Cardiac muscle cell (in vitro differentiated cells and primary cell): ENCODE data around the gene RPL35. TPM values are rescaled to one million over a fixed set of nuclear protein-coding genes. Genes with fewer than 3 reads are reported as not detected.

Experiments used
- DNase-seq, 2 donors: peaks; one replicate each; pipeline versions ENCODE4 v3.0.0 to v3.0.0-alpha.2; 2010 to 2017; ENCODE audit warnings: low read depth in 1 of 2, low spot score in 1 of 2
- H3K27ac ChIP-seq: fragments of 200-600 bp; sonication (generic); 2 replicates; pipeline ENCODE4 v1.5.1; 2016
- H3K27me3 ChIP-seq: fragments of 200-600 bp; sonication (generic); 2 replicates; pipeline ENCODE4 v1.6.0; 2016; ENCODE audit warnings: control low read depth
- H3K36me3 ChIP-seq: fragments of 200-600 bp; sonication (generic); 2 replicates; pipeline ENCODE4 v1.5.1; 2016; ENCODE audit warnings: control low read depth
- H3K4me1 ChIP-seq: fragments of 200-600 bp; sonication (generic); 2 replicates; pipeline ENCODE4 v1.8.1; 2017; ENCODE audit warnings: low read depth, mild to moderate bottlenecking, mixed run types
- H3K4me3 ChIP-seq: fragments of 200-600 bp; sonication (generic); 2 replicates; pipeline ENCODE4 v1.5.1; 2016; ENCODE audit warnings: mild to moderate bottlenecking
- H3K9me3 ChIP-seq: fragments of 200-600 bp; sonication (generic); 2 replicates; pipeline ENCODE4 v1.5.1; 2017; ENCODE audit warnings: low read depth, mild to moderate bottlenecking, control low read depth
- CTCF ChIP-seq: IDR thresholded peaks from 2 replicates; pipeline ENCODE4 v1.5.1; 2012; ENCODE audit warnings: low read depth, mild to moderate bottlenecking, low read length
- polyA plus RNA-seq: library from polyadenylated mRNA; unstranded; fragments of >200 nt; fragmentation: Nextera tagmentation; extraction: Ambion mirVana; gene quantifications from 2 replicates; pipeline ENCODE4 v1.2.1, GENCODE V29; 2016
- total RNA-seq: library from RNA; depleted of rRNA; stranded (reverse); fragments of >200 nt; gene quantifications from 2 replicates; pipeline ENCODE4 v1.2.3, GENCODE V29; 2016

The RPL35 gene
- total and polyA plus RNA-seq, 2 experiments from 2014 or later, result 1,356 to 2,996 TPM

- no peak overlapping the region for H3K4me3 ChIP-seq
- no peaks in the 10 kb centered on the region for H3K9me3 ChIP-seq
- no peak for TF ChIP-seq CTCF
- no peaks in the 10 kb centered on the region for H3K27me3 ChIP-seq
- peak in 1 of 2 donors; percentile 89 for DNase-seq
- H3K4me1 ChIP-seq, result peaks cover 10% of the 10 kb centered on the region
- H3K36me3 ChIP-seq, result no peaks in the 10 kb centered on the region
- H3K27ac ChIP-seq, result no peak overlapping the region
These were observed 49.3 kb downstream of the RPL35 start for GRCh38 chr9:124812441-124812876.

- DNase-seq, result peak; percentile 60 to 74
- Histone ChIP-seq H3K36me3 (no peaks in the 10 kb centered on the region), H3K4me3 (no peak overlapping the region), H3K9me3 (no peaks in the 10 kb centered on the region), H3K27me3 (no peaks in the 10 kb centered on the region), H3K4me1 (peaks cover 10% of the 10 kb centered on the region), H3K27ac (peak overlapping the region; percentile 30)
- no peak for TF ChIP-seq CTCF
These were observed 50.9 kb downstream of the RPL35 start for GRCh38 chr9:124810663-124811355.

GRCh38 chr9:124809741-124810500 is 51.8 kb downstream of the RPL35 start:
- H3K9me3 ChIP-seq, result no peaks in the 10 kb centered on the region
- TF ChIP-seq CTCF, result no peak
- no peak overlapping the region for H3K4me3 ChIP-seq
- no peak for DNase-seq
- H3K27ac ChIP-seq, result no peak overlapping the region
- H3K27me3 ChIP-seq, result no peaks in the 10 kb centered on the region
- no peaks in the 10 kb centered on the region for H3K36me3 ChIP-seq
- peaks cover 10% of the 10 kb centered on the region for H3K4me1 ChIP-seq

GRCh38 chr9:124809211-124809610 is 52.5 kb downstream of the RPL35 start:
- TF ChIP-seq CTCF, result no peak
- Histone ChIP-seq H3K4me1 (peaks cover 10% of the 10 kb centered on the region), H3K27me3 (no peaks in the 10 kb centered on the region), H3K9me3 (no peaks in the 10 kb centered on the region), H3K27ac (no peak overlapping the region), H3K4me3 (no peak overlapping the region), H3K36me3 (no peaks in the 10 kb centered on the region)
- no peak for DNase-seq

GRCh38 chr9:124808246-124808956 is 53.4 kb downstream of the RPL35 start:
- Histone ChIP-seq H3K27ac (no peak overlapping the region), H3K9me3 (no peaks in the 10 kb centered on the region), H3K36me3 (no peaks in the 10 kb centered on the region), H3K4me3 (no peak overlapping the region), H3K4me1 (peaks cover 10% of the 10 kb centered on the region), H3K27me3 (no peaks in the 10 kb centered on the region)
- no peak for DNase-seq
- TF ChIP-seq CTCF, result no peak

Other genes with a start within 250 kb of the RPL35 start
- 12.8 and 19.8 TPM in 2 replicates for gene NR6A1, start 90.6 kb downstream of the RPL35 start, total RNA-seq
- gene NR6A1, start 90.6 kb downstream of the RPL35 start, polyA plus RNA-seq, result 3.2 and 5.8 TPM in 2 replicates
- gene OLFML2A, start 84.8 kb downstream of the RPL35 start, total RNA-seq, result 4.7 and 10.7 TPM in 2 replicates
- 2.6 and 3.4 TPM in 2 replicates for gene OLFML2A, start 84.8 kb downstream of the RPL35 start, polyA plus RNA-seq
- gene WDR38, start 8.5 kb downstream of the RPL35 start, total RNA-seq, result not detected in 2 replicates
- gene WDR38, start 8.5 kb downstream of the RPL35 start, polyA plus RNA-seq, result not detected in 2 replicates
- 24.3 and 36.0 TPM in 2 replicates for gene ARPC5L, start 173 bp upstream of the RPL35 start, total RNA-seq
- gene ARPC5L, start 173 bp upstream of the RPL35 start, polyA plus RNA-seq, result 61.2 and 88.8 TPM in 2 replicates
- gene GOLGA1, start 79.1 kb upstream of the RPL35 start, total RNA-seq, result 16.2 and 21.1 TPM in 2 replicates
- gene GOLGA1, start 79.1 kb upstream of the RPL35 start, polyA plus RNA-seq, result 13.5 and 15.0 TPM in 2 replicates